Gastrocnemius medialis (tissue), 4 donors: ENCODE data around the gene LDB3. TPM values are rescaled to one million over a fixed set of nuclear protein-coding genes. Genes with fewer than 3 reads are reported as not detected.

ENCODE experiments used
- ATAC-seq, 2 donors: fragments of 150-250 bp; one replicate each; pipeline ENCODE4 v1.9.1; 2016
- DNase-seq, 2 donors: peaks; one replicate each; pipeline ENCODE4 v3.0.0-alpha.2; 2019
- H3K27ac ChIP-seq, 4 donors: fragments of 200-600 bp; sonication (generic); 1 replicate in 1 of 4; 2 replicates in 3 of 4; pipeline ENCODE4 v1.5.1; 2016 to 2018; ENCODE audit warnings: mild to moderate bottlenecking in 2 of 4, moderate library complexity in 1 of 4
- H3K27me3 ChIP-seq, 3 donors: fragments of 200-600 bp; sonication (generic) in 2 of 3; 1 replicate in 1 of 3; 2 replicates in 2 of 3; pipeline versions ENCODE4 v1.5.1 to v1.6.0; 2016 to 2019; ENCODE audit warnings: mild to moderate bottlenecking in 1 of 3, moderate library complexity in 1 of 3
- H3K36me3 ChIP-seq, 2 donors: fragments of 200-600 bp; sonication (generic) in 1 of 2; one replicate each; pipeline ENCODE4 v1.5.1; 2017 to 2018
- H3K4me1 ChIP-seq, 2 donors: fragments of 200-600 bp; sonication (generic) in 1 of 2; one replicate each; pipeline ENCODE4 v1.5.1; 2016 to 2017; ENCODE audit warnings: mild to moderate bottlenecking in 2 of 2
- H3K4me3 ChIP-seq, 4 donors: fragments of 200-600 bp; sonication (generic) in 3 of 4; 1 replicate in 1 of 4; 2 replicates in 3 of 4; pipeline ENCODE4 v1.5.1; 2016 to 2019; ENCODE audit warnings: mild to moderate bottlenecking in 2 of 4
- H3K9me3 ChIP-seq, 3 donors: fragments of 200-600 bp; sonication (generic) in 2 of 3; 1 replicate in 1 of 3; 2 replicates in 2 of 3; pipeline ENCODE4 v1.5.1; 2016 to 2019
- POLR2A ChIP-seq, 2 donors: fragments of 450-650 bp; IDR thresholded peaks; one replicate each; pipeline ENCODE4 v1.6.1; 2017; ENCODE audit warnings: antibody characterized with exemption in 2 of 2, mild to moderate bottlenecking in 2 of 2, moderate library complexity in 2 of 2
- in situ Hi-C, 4 donors: fragments of 200-750 bp; cut with MboI; loops; one replicate each; pipeline versions ENCODE4 v1.15.0 to v1.8.0; 2017; ENCODE audit warnings: low sequenced_read_pairs in 4 of 4
- intact Hi-C: fragments of 100-400 bp; cut with DNase I; formaldehyde crosslinking; loops from one replicate; pipeline ENCODE4 v1.15.1; 2023; ENCODE audit warnings: low total_unique reads
- total RNA-seq, 4 donors: library from RNA; depleted of rRNA; stranded (reverse); fragments of >200 nt; gene quantifications; one replicate each; pipeline versions ENCODE4 v1.1.0 to v1.2.3, GENCODE V29; 2016
- TF ChIP-seq, protein P1 (sequence below), 5 experiments: fragments of 450-650 bp in 3 of 5; fragments of 200-600 bp in 2 of 5; sonication (generic) in 2 of 5; IDR thresholded peaks in 4 of 5; conservative IDR thresholded peaks in 1 of 5; 1 replicate in 4 of 5; 2 replicates in 1 of 5; pipeline ENCODE4 v1.5.1; 2016 to 2019; ENCODE audit warnings: antibody characterized with exemption in 5 of 5, mild to moderate bottlenecking in 3 of 5, moderate library complexity in 3 of 5

The LDB3 gene
- total RNA-seq, 4 donors from 2014 or later: 164 to 305 (median 227) TPM

- H3K9me3 ChIP-seq: no peaks in the 10 kb centered on the region
- TF ChIP-seq, protein P1, sequence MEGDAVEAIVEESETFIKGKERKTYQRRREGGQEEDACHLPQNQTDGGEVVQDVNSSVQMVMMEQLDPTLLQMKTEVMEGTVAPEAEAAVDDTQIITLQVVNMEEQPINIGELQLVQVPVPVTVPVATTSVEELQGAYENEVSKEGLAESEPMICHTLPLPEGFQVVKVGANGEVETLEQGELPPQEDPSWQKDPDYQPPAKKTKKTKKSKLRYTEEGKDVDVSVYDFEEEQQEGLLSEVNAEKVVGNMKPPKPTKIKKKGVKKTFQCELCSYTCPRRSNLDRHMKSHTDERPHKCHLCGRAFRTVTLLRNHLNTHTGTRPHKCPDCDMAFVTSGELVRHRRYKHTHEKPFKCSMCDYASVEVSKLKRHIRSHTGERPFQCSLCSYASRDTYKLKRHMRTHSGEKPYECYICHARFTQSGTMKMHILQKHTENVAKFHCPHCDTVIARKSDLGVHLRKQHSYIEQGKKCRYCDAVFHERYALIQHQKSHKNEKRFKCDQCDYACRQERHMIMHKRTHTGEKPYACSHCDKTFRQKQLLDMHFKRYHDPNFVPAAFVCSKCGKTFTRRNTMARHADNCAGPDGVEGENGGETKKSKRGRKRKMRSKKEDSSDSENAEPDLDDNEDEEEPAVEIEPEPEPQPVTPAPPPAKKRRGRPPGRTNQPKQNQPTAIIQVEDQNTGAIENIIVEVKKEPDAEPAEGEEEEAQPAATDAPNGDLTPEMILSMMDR (IDR thresholded peaks at IDR 0.05 in 4 of 5, conservative IDR thresholded peaks at IDR 0.05 in 1 of 5): no peak
- no peak for TF ChIP-seq POLR2A (IDR thresholded peaks at IDR 0.05)
- H3K27ac ChIP-seq: peak overlapping the region; percentile 66 to 72 (median 72)
- peaks cover 52 to 53% of the 10 kb centered on the region in 2 donors for H3K4me1 ChIP-seq
- in situ Hi-C loops (no loop called here), intact Hi-C loops (no loop called here)
- DNase-seq: no peak
- H3K27me3 ChIP-seq: no peaks in the 10 kb centered on the region
- H3K36me3 ChIP-seq: no peaks in the 10 kb centered on the region
- peak overlapping the region in 2 of 4 donors; percentile 1 to 17 for H3K4me3 ChIP-seq
- peak; percentile 92 to 97 for ATAC-seq
Observed at GRCh38 chr10:86782701-86783418, 114.5 kb downstream of the LDB3 start.

- Histone ChIP-seq H3K9me3 (no peaks in the 10 kb centered on the region), H3K4me3 (no peak overlapping the region), H3K4me1 (peaks cover 49 to 52% of the 10 kb centered on the region in 2 donors), H3K27me3 (no peaks in the 10 kb centered on the region), H3K27ac (peak overlapping the region in 3 of 4 donors; percentile 5 to 71 (median 11)), H3K36me3 (no peaks in the 10 kb centered on the region)
- TF ChIP-seq POLR2A (IDR thresholded peaks at IDR 0.05): no peak
- TF ChIP-seq, protein P1 (IDR thresholded peaks at IDR 0.05 in 4 of 5, conservative IDR thresholded peaks at IDR 0.05 in 1 of 5): no peak
- intact Hi-C loops (no loop called here), in situ Hi-C loops (no loop called here)
- ATAC-seq (no peak), DNase-seq (no peak)
Observed at GRCh38 chr10:86785037-86785436, 116.7 kb downstream of the LDB3 start.

Other genes with a start within 250 kb of the LDB3 start
- gene WAPL, start 146.7 kb upstream of the LDB3 start, total RNA-seq: 10 to 100 TPM; 36.9 to 43.4 (median 39.6) TPM
- gene OPN4, start 14.0 kb upstream of the LDB3 start, total RNA-seq: 1 to 10 TPM in 1 of 4 donors, under 1 TPM in 2, not detected in 1; 0.13 to 4.2 (median 0.92) TPM
- 10 to 100 TPM; 16.4 to 22.7 (median 18.0) TPM for gene BMPR1A, start 88.1 kb downstream of the LDB3 start, total RNA-seq